Lower lobe of right lung (tissue), 2 donors: ENCODE measurements around the gene PSMD5. TPM values are rescaled to one million over a fixed set of nuclear protein-coding genes. Genes with fewer than 3 reads are reported as not detected.

Experiments used
- ATAC-seq, 2 donors: fragments of 200-7000 bp; cut with Tn5 transposase; one replicate each; pipeline ENCODE4 v1.9.1; 2020 to 2022; ENCODE audit warnings: mild to moderate bottlenecking in 2 of 2, moderate library complexity in 2 of 2
- DNase-seq: peaks from one replicate; pipeline ENCODE4 v3.0.0-alpha.2; 2020
- H3K27ac ChIP-seq: fragments of 200-600 bp; one replicate; pipeline ENCODE4 v1.8.0; 2022
- H3K27me3 ChIP-seq: fragments of 200-600 bp; one replicate; pipeline ENCODE4 v1.8.0; 2022; ENCODE audit warnings: low read depth
- H3K36me3 ChIP-seq: fragments of 200-600 bp; one replicate; pipeline ENCODE4 v1.8.0; 2022; ENCODE audit warnings: mild to moderate bottlenecking
- H3K4me1 ChIP-seq: fragments of 200-600 bp; one replicate; pipeline ENCODE4 v1.8.0; 2022
- H3K4me3 ChIP-seq: fragments of 200-600 bp; one replicate; pipeline ENCODE4 v1.8.0; 2022; ENCODE audit warnings: mild to moderate bottlenecking
- H3K9me3 ChIP-seq: fragments of 200-600 bp; one replicate; pipeline ENCODE4 v1.8.0; 2022
- CTCF ChIP-seq: fragments of 200-600 bp; IDR thresholded peaks from one replicate; pipeline ENCODE4 v1.8.0; 2022; ENCODE audit warnings: antibody characterized with exemption, mild to moderate bottlenecking
- intact Hi-C: fragments of 100-400 bp; cut with DNase I; formaldehyde crosslinking; loops from one replicate; pipeline ENCODE4 v1.11.0; 2022
- total RNA-seq: library from RNA; stranded (reverse); fragmentation: NEBNext Ultra II Directional; extraction: Animal tissue kit (Norgen Biotek cat#: 25700); gene quantifications from one replicate; pipeline ENCODE4 v1.2.1, GENCODE V29; 2021
- donor health status: DM: no; HTN: yes; CAD: no; lungs with severe emphysema.

PSMD5 gene
- total RNA-seq, 1 donor from 2014 or later, result 34.1 TPM

- TF ChIP-seq CTCF, result no peak
- Histone ChIP-seq H3K27me3 (no peaks in the 10 kb centered on the region), H3K4me1 (peaks cover 14% of the 10 kb centered on the region), H3K9me3 (no peaks in the 10 kb centered on the region), H3K36me3 (no peaks in the 10 kb centered on the region), H3K27ac (no peak overlapping the region), H3K4me3 (no peak overlapping the region)
- DNase-seq (no peak), ATAC-seq (no peak)
- intact Hi-C loops, result no loop called here
Observed at GRCh38 chr9:120883608-120883996, 40.9 kb upstream of the PSMD5 start.

GRCh38 chr9:120882935-120883607 lies 40.3 kb upstream of the PSMD5 start:
- no peak for TF ChIP-seq CTCF

GRCh38 chr9:120879446-120879845 lies 36.7 kb upstream of the PSMD5 start:
- H3K4me3 ChIP-seq, result no peak overlapping the region
- intact Hi-C loops, result no loop called here
- H3K27me3 ChIP-seq, result no peaks in the 10 kb centered on the region
- no peak for DNase-seq
- no peaks in the 10 kb centered on the region for H3K9me3 ChIP-seq
- no peak overlapping the region for H3K27ac ChIP-seq
- H3K36me3 ChIP-seq, result no peaks in the 10 kb centered on the region
- H3K4me1 ChIP-seq, result peaks cover 12% of the 10 kb centered on the region
- ATAC-seq, result no peak
- no peak for TF ChIP-seq CTCF

More at GRCh38 chr9:120882935-120883607, 40.3 kb upstream of the PSMD5 start:
- Histone ChIP-seq H3K9me3 (no peaks in the 10 kb centered on the region), H3K4me3 (no peak overlapping the region), H3K36me3 (no peaks in the 10 kb centered on the region), H3K27ac (no peak overlapping the region), H3K27me3 (no peaks in the 10 kb centered on the region), H3K4me1 (peaks cover 14% of the 10 kb centered on the region)
- intact Hi-C loops, result no loop called here
- ATAC-seq, result no peak
- DNase-seq, result no peak

GRCh38 chr9:120878188-120879130 lies 35.7 kb upstream of the PSMD5 start:
- intact Hi-C loops, result no loop called here
- Histone ChIP-seq H3K27me3 (no peaks in the 10 kb centered on the region), H3K9me3 (no peaks in the 10 kb centered on the region), H3K4me1 (peaks cover 12% of the 10 kb centered on the region), H3K4me3 (peak overlapping the region; percentile 82), H3K36me3 (peaks cover 8% of the 10 kb centered on the region), H3K27ac (no peak overlapping the region)
- no peak for ATAC-seq
- DNase-seq, result no peak
- no peak for TF ChIP-seq CTCF

GRCh38 chr9:120877276-120878034 lies 34.7 kb upstream of the PSMD5 start:
- ATAC-seq (peak; percentile 30 to 50), DNase-seq (peak; percentile 75)
- H3K4me1 ChIP-seq, result peaks cover 12% of the 10 kb centered on the region
- peak overlapping the region; percentile 89 for H3K27ac ChIP-seq
- peak overlapping the region; percentile 82 for H3K4me3 ChIP-seq
- no peaks in the 10 kb centered on the region for H3K9me3 ChIP-seq
- TF ChIP-seq CTCF, result peak; percentile 11
- intact Hi-C loops, result no loop called here
- peaks cover 12% of the 10 kb centered on the region for H3K36me3 ChIP-seq
- H3K27me3 ChIP-seq, result no peaks in the 10 kb centered on the region
